ENCODE results near the gene CAMTA2. TPM values are rescaled to one million over a fixed set of nuclear protein-coding genes. Genes with fewer than 3 reads are reported as not detected.

The CAMTA2 gene
- total and polyA plus RNA-seq, 4 donors: 7.8 to 17.6 (median 12.0) TPM

- DNase-seq (ENCODE audit: low spot score): peak; percentile 97
- Histone ChIP-seq H3K27me3 (ENCODE audit: control insufficient read depth in 4 of 4, insufficient read depth in 4 of 4, low read length in 3 of 4) (no peaks in the 10 kb centered on the region), H3K4me1 (ENCODE audit: control insufficient read depth in 4 of 4, insufficient read depth in 4 of 4, low read length in 3 of 4) (peaks cover 7 to 49% (median 31%) of the 10 kb centered on the region in 4 donors), H3K9me3 (ENCODE audit: control insufficient read depth in 4 of 4, low read length in 3 of 4) (no peaks in the 10 kb centered on the region), H3K9ac (ENCODE audit: low read depth in 1 of 2, low read length in 2 of 2) (peak within 1 kb of the TSS; percentile 84 to 92), H3K27ac (ENCODE audit: low read depth in 1 of 2, low read length in 2 of 2) (peak within 1 kb of the TSS; percentile 97 to 99), H3K4me3 (ENCODE audit: low read depth in 1 of 3, low read length in 3 of 3) (peak within 1 kb of the TSS; percentile 74 to 98 (median 97)), H3K36me3 (ENCODE audit: control insufficient read depth in 4 of 4, insufficient read depth in 3 of 4, low read depth in 1 of 4, low read length in 3 of 4) (peaks cover 0 to 5% (median 3%) of the 10 kb centered on the region in 4 donors)
- whole genome bisulfite sequencing: under 1% methylated on average over 66 of the region's 66 CpGs
- TF ChIP-seq SP1 (IDR thresholded peaks at IDR 0.05) (peak; percentile 74), MAX (IDR thresholded peaks at IDR 0.05) (peak; percentile 19), JUND (IDR thresholded peaks at IDR 0.05) (peak; percentile 26 to 50), GABPA (IDR thresholded peaks at IDR 0.05 in 1 of 2, conservative IDR thresholded peaks at IDR 0.05 in 1 of 2) (peak in 1 of 2 donors; percentile 56), EGR1 (IDR thresholded peaks at IDR 0.05; ENCODE audit: low read depth in 2 of 2) (peak; percentile 95 to 97), HNF4A (conservative IDR thresholded peaks at IDR 0.05) (peak; percentile 26 to 46), ZBTB33 (IDR thresholded peaks at IDR 0.05) (peak; percentile 10), FOXA2 (IDR thresholded peaks at IDR 0.05) (no peak), TAF1 (conservative IDR thresholded peaks at IDR 0.05) (peak; percentile 17), NR2F2 (IDR thresholded peaks at IDR 0.05) (no peak), REST (IDR thresholded peaks at IDR 0.05) (peak; percentile 57), ATF3 (IDR thresholded peaks at IDR 0.05) (no peak), HNF4G (IDR thresholded peaks at IDR 0.05) (peak; percentile 18), CTCF (IDR thresholded peaks at IDR 0.05; ENCODE audit: low read depth, low read length, missing input control) (no peak), YY1 (IDR thresholded peaks at IDR 0.05) (peak; percentile 99), RXRA (IDR thresholded peaks at IDR 0.05) (peak; percentile 68 to 85), RAD21 (IDR thresholded peaks at IDR 0.05) (peak; percentile 62 to 72), FOXA1 (IDR thresholded peaks at IDR 0.05) (no peak)
These were observed 19.7 kb downstream of the CAMTA2 start, which contains the start of gene SPAG7 for GRCh38 chr17:4967539-4968485. Gene SPAG7 (minus strand): TSS chr17:4967817. CDS start chr17:4967804, 13 bp downstream.

Measured in liver (tissue), 9 donors.